Measurements from ENCODE around the gene SRCAP.

DNA sequence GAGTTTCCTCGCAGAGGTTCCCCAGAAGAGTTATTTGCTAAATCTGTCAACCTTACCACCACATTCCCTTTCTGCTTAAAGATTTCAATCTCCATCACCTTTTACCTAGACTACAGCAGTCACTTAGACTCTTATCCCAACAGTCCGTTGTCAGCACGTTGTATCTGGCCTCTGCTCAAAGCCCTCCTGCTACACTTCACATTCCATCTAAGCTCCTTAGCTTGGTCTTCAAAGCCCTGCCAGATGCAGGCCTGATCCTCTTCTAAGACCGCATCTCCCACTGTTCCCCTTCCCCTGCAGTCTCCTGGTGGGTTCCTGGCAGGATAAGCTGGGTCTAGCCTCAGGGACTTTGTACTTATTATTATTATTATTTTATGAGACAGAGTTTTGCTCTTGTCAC, 10.3 kb upstream of the SRCAP start:
- no peak for TF ChIP-seq NFIC (IDR thresholded peaks at IDR 0.05)
- TF ChIP-seq FOXM1 (IDR thresholded peaks at IDR 0.05; ENCODE audit: borderline replicate concordance, low read depth), result no peak

Measured in Ishikawa (cell line).